B cell (primary cell): ENCODE measurements around the gene TOB2. TPM values are rescaled to one million over a fixed set of nuclear protein-coding genes. Genes with fewer than 3 reads are reported as not detected.
A peak's percentile ranks its signal among the peaks of the same experiment; 100 is the strongest.

Source experiments
- ATAC-seq: fragments of 200-7000 bp; cut with Tn5 transposase; one replicate; pipeline ENCODE4 v1.10.0; 2021; ENCODE audit warnings: low read depth, mild to moderate bottlenecking, moderate number of reproducible peaks, moderate library complexity
- CTCF ChIA-PET: fragments of 350-600 bp; sonication (Branson Sonifier 250); formaldehyde crosslinking; loops from one replicate; lab custom pipeline; 2021; ENCODE audit warnings: antibody characterized with exemption, inconsistent platforms; lab: Charles Lee
- POLR2A ChIA-PET: fragments of 350-600 bp; sonication (Branson Sonifier 250); formaldehyde crosslinking; loops from one replicate; lab custom pipeline; 2021; ENCODE audit warnings: antibody characterized with exemption; lab: Charles Lee
- DNase-seq: peaks from one replicate; pipeline ENCODE4 v3.0.0; 2013
- H2AFZ ChIP-seq: 2 replicates; pipeline ENCODE4 v1.6.1; 2012; ENCODE audit warnings: mild to moderate bottlenecking, low read depth, low read length; ENCODE audit not compliant: insufficient read depth, poor library complexity, severe bottlenecking
- H3K27ac ChIP-seq, 2 donors: 1 replicate in 1 of 2; 2 replicates in 1 of 2; pipeline ENCODE4 v1.5.1; 2012 to 2013; ENCODE audit warnings: low read length in 2 of 2, mild to moderate bottlenecking in 2 of 2, moderate library complexity in 1 of 2
- H3K27me3 ChIP-seq, 4 experiments: fragments of 200-600 bp in 1 of 4; sonication (generic) in 1 of 4; replicated peaks in 1 of 4; 1 replicate in 2 of 4; 2 replicates in 2 of 4; pipeline versions ENCODE4 v1.6.1 to v1.7.0; 2013 to 2016; ENCODE audit warnings: low read length in 3 of 4, mild to moderate bottlenecking in 2 of 4, mixed read lengths in 1 of 4, moderate library complexity in 1 of 4; ENCODE audit not compliant: insufficient read depth in 4 of 4, control insufficient read depth in 3 of 4; ENCODE audit errors: control extremely low read depth in 1 of 4
- H3K36me3 ChIP-seq, 2 experiments: replicated peaks in 1 of 2; 1 replicate in 1 of 2; 2 replicates in 1 of 2; pipeline versions ENCODE4 v1.6.1 to v1.7.1; 2013; ENCODE audit warnings: low read length in 1 of 2; ENCODE audit not compliant: insufficient read depth in 2 of 2, control insufficient read depth in 1 of 2; ENCODE audit errors: control extremely low read depth in 1 of 2, extremely low read depth in 1 of 2
- H3K4me1 ChIP-seq, 2 donors: fragments of 200-600 bp in 1 of 2; sonication (generic) in 1 of 2; 1 replicate in 1 of 2; 2 replicates in 1 of 2; pipeline versions ENCODE4 v1.5.1 to v1.6.1; 2013 to 2017; ENCODE audit warnings: low read length in 2 of 2; ENCODE audit not compliant: control insufficient read depth in 2 of 2, insufficient read depth in 2 of 2
- H3K4me2 ChIP-seq: replicated peaks from 2 replicates; pipeline ENCODE3; 2012; ENCODE audit warnings: mild to moderate bottlenecking, low read depth, low read length; ENCODE audit not compliant: poor library complexity, severe bottlenecking
- H3K4me3 ChIP-seq, 5 experiments: fragments of 200-600 bp in 1 of 5; sonication (generic) in 1 of 5; 1 replicate in 3 of 5; 2 replicates in 2 of 5; pipeline versions ENCODE4 v1.5.1 to v1.7.0; 2011 to 2016; ENCODE audit warnings: low read length in 4 of 5, mild to moderate bottlenecking in 4 of 5, low read depth in 2 of 5, control low read depth in 1 of 5, moderate library complexity in 1 of 5; ENCODE audit not compliant: insufficient read depth in 1 of 5; ENCODE audit errors: control extremely low read depth in 1 of 5, extremely low read depth in 1 of 5
- H3K79me2 ChIP-seq: fragments of 200-600 bp; sonication (generic); one replicate; pipeline ENCODE4 v1.6.0; 2016; ENCODE audit warnings: low read length; ENCODE audit not compliant: control insufficient read depth, insufficient read depth
- H3K9ac ChIP-seq: fragments of 200-600 bp; sonication (generic); 2 replicates; pipeline ENCODE4 v1.6.1; 2017; ENCODE audit warnings: mild to moderate bottlenecking, low read length, moderate library complexity
- H3K9me3 ChIP-seq, 3 donors: one replicate each; pipeline versions ENCODE4 v1.6.1 to v1.7.1; 2013; ENCODE audit warnings: low read length in 2 of 3; ENCODE audit not compliant: control insufficient read depth in 2 of 3, insufficient read depth in 1 of 3; ENCODE audit errors: control extremely low read depth in 1 of 3
- H4K20me1 ChIP-seq: 2 replicates; pipeline ENCODE4 v1.6.0; 2012; ENCODE audit warnings: mild to moderate bottlenecking, low read length; ENCODE audit not compliant: insufficient read depth, control insufficient read depth, poor library complexity, severe bottlenecking
- H3K27ac Mint-ChIP-seq: one replicate; pipeline ENCODE4 v1.8.0; 2021; ENCODE audit warnings: mixed read lengths
- H3K27me3 Mint-ChIP-seq: one replicate; pipeline ENCODE4 v1.8.0; 2021; ENCODE audit warnings: mixed read lengths
- H3K4me1 Mint-ChIP-seq: one replicate; pipeline ENCODE4 v1.8.0; 2021; ENCODE audit warnings: mixed read lengths
- H3K4me3 Mint-ChIP-seq: one replicate; pipeline ENCODE4 v1.8.0; 2021; ENCODE audit warnings: mixed read lengths
- H3K9me3 Mint-ChIP-seq: one replicate; pipeline ENCODE4 v1.8.0; 2022; ENCODE audit warnings: mixed read lengths; ENCODE audit not compliant: insufficient read depth
- EZH2 ChIP-seq: IDR thresholded peaks from 2 replicates; pipeline ENCODE4 v1.6.1; 2012; ENCODE audit warnings: borderline replicate concordance, low read depth, mild to moderate bottlenecking, moderate library complexity, low read length; ENCODE audit not compliant: insufficient read depth, poor library complexity, severe bottlenecking
- WGBS: methylation state at CpG from one replicate; pipeline ENCODE4 v1.1.5; 2013; ENCODE audit warnings: missing lambda C conversion rate; ENCODE audit not compliant: insufficient coverage; 5-methylcytosine and 5-hydroxymethylcytosine counted together
- intact Hi-C: fragments of 100-400 bp; cut with micrococcal nuclease; formaldehyde crosslinking; loops from one replicate; pipeline ENCODE4 v1.10.0; 2022
- polyA plus RNA-seq: library from polyadenylated mRNA; depleted of rRNA; stranded (reverse); fragments of >200 nt; gene quantifications from 2 replicates; pipeline ENCODE4 v1.2.3, GENCODE V29; 2012
- total RNA-seq, 2 donors: library from RNA; stranded (reverse); fragments of 120-200 nt in 1 of 2; gene quantifications; 1 replicate in 1 of 2; 2 replicates in 1 of 2; pipeline versions ENCODE4 v1.2.3 to v1.2.4, GENCODE V29; 2013 to 2022
- TF ChIP-seq, protein P1 (sequence below): fragments of 200-600 bp; IDR thresholded peaks from one replicate; pipeline ENCODE4 v1.8.0; 2022; ENCODE audit warnings: antibody characterized with exemption, mild to moderate bottlenecking

The TOB2 gene
- total and polyA plus RNA-seq, 2 donors (not counting 1 experiment from before 2014, with no cell fraction given): 40.4 to 56.0 TPM

DNA sequence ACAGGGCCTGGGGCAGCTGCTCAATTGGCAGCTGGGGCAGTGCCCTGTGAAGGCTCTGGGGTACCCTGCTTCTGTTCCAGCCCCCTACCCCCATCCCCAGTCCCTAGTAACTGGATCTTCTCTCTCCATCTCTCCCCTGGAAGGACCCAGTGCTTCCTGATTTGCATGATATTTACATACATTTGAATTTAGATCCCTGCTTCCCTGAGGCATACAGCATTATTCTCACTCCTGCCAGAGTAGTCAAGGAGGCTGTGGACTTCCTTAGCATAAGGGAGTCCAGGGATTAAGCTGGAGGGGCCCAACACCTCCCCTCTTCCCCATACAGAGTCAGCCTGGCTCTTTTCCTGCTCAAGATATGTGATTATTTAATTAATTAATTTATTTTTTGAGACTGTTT is 40.2 kb downstream of the TOB2 start:
- H3K4me1 ChIP-seq: peaks cover 8 to 35% of the 10 kb centered on the region in 2 donors
- H3K4me3 ChIP-seq: no peak overlapping the region
- ATAC-seq (no peak), DNase-seq (no peak)
- POLR2A ChIA-PET: interaction anchor here (0.9 kb wide), 2 partner anchors 40 to 119 kb away, joined by 3 to 7 read pairs; partner anchors contain the start of gene TOB2
- H4K20me1 ChIP-seq: no peaks in the 10 kb centered on the region
- H3K79me2 ChIP-seq: peaks cover 38% of the 10 kb centered on the region
- no peaks in the 10 kb centered on the region for H3K9me3 ChIP-seq
- CTCF ChIA-PET: interaction anchor here (0.5 to 11.6 kb wide), 7 partner anchors 16 to 121 kb away, joined by 3 to 228 read pairs (median 3); partner anchors contain the start of genes ACO2 and PHF5A
- H3K9ac ChIP-seq: no peak overlapping the region
- intact Hi-C loops: no loop called here
- H3K27ac Mint-ChIP-seq: peak overlapping the region; percentile 67
- H3K4me3 Mint-ChIP-seq: peak overlapping the region; percentile 53
- TF ChIP-seq EZH2: no peak
- TF ChIP-seq, protein P1, sequence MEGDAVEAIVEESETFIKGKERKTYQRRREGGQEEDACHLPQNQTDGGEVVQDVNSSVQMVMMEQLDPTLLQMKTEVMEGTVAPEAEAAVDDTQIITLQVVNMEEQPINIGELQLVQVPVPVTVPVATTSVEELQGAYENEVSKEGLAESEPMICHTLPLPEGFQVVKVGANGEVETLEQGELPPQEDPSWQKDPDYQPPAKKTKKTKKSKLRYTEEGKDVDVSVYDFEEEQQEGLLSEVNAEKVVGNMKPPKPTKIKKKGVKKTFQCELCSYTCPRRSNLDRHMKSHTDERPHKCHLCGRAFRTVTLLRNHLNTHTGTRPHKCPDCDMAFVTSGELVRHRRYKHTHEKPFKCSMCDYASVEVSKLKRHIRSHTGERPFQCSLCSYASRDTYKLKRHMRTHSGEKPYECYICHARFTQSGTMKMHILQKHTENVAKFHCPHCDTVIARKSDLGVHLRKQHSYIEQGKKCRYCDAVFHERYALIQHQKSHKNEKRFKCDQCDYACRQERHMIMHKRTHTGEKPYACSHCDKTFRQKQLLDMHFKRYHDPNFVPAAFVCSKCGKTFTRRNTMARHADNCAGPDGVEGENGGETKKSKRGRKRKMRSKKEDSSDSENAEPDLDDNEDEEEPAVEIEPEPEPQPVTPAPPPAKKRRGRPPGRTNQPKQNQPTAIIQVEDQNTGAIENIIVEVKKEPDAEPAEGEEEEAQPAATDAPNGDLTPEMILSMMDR: no peak
- no peak overlapping the region for H3K4me2 ChIP-seq
- no peak overlapping the region for H2AFZ ChIP-seq
- H3K27me3 Mint-ChIP-seq: no peaks in the 10 kb centered on the region
- H3K27me3 ChIP-seq: no peaks in the 10 kb centered on the region
- peak overlapping the region in 1 of 2 donors; percentile 10 for H3K27ac ChIP-seq
- H3K36me3 ChIP-seq: no peaks in the 10 kb centered on the region
- peaks cover 38% of the 10 kb centered on the region for H3K4me1 Mint-ChIP-seq
- no peaks in the 10 kb centered on the region for H3K9me3 Mint-ChIP-seq

- DNase-seq (peak; percentile 33), ATAC-seq (peak; percentile 55)
- intact Hi-C loops: loop anchor here (2.0 kb wide), 1 partner anchor 39 kb away; no protein-coding TSS in a partner anchor
- Histone ChIP-seq H3K36me3 (no peaks in the 10 kb centered on the region), H3K4me3 (no peak overlapping the region), H3K27ac (peak overlapping the region in 1 of 2 donors; percentile 62), H3K4me1 (peaks cover 8 to 30% of the 10 kb centered on the region in 2 donors), H4K20me1 (no peaks in the 10 kb centered on the region), H3K4me2 (peak overlapping the region; percentile 24), H2AFZ (peak overlapping the region; percentile 63), H3K27me3 (no peaks in the 10 kb centered on the region), H3K9me3 (no peaks in the 10 kb centered on the region), H3K9ac (no peak overlapping the region), H3K79me2 (peaks cover 30% of the 10 kb centered on the region)
- H3K4me3 Mint-ChIP-seq: peak overlapping the region; percentile 73
- peak overlapping the region; percentile 91 for H3K27ac Mint-ChIP-seq
- TF ChIP-seq, protein P1: no peak
- no peak for TF ChIP-seq EZH2
- POLR2A ChIA-PET: interaction anchor here (0.6 to 2.7 kb wide), 11 partner anchors 24 to 326 kb away, joined by 3 to 39 read pairs (median 4); partner anchors contain the start of genes ACO2, PHF5A, PMM1 and TEF
- 13% methylated on average over 5 of the region's 8 CpGs for WGBS
- CTCF ChIA-PET: interaction anchor here (0.7 to 11.6 kb wide), 14 partner anchors 23 to 1691 kb away, joined by 3 to 228 read pairs (median 8); partner anchors contain the start of genes ACO2, PHF5A, TEF and TOB2
- H3K27me3 Mint-ChIP-seq: no peaks in the 10 kb centered on the region
- H3K9me3 Mint-ChIP-seq: no peaks in the 10 kb centered on the region
- H3K4me1 Mint-ChIP-seq: peaks cover 33% of the 10 kb centered on the region
These were observed 41.0 kb downstream of the TOB2 start for GRCh38 chr22:41405588-41405987.
